Measurements from ENCODE around the gene NEMP2.
A peak's percentile ranks its signal among the peaks of the same experiment; 100 is the strongest.
"Not testable (repeated sequence)": the region's sequence is repeated elsewhere in the genome, so short reads cannot be mapped to it uniquely, and the experiment has no call there.

Gene NEMP2

GRCh38 chr2:190488516-190489233, 45.8 kb downstream of the NEMP2 start:
- DNase-seq = no peak

GRCh38 chr2:190486037-190486623, 48.4 kb downstream of the NEMP2 start:
- DNase-seq = no peak

- DNase-seq = no peak
Measured at GRCh38 chr2:190482451-190482850, 52.1 kb downstream of the NEMP2 start.

- DNase-seq = no peak
Measured at GRCh38 chr2:190481339-190481738, 53.2 kb downstream of the NEMP2 start.

GRCh38 chr2:190478572-190479195, 55.8 kb downstream of the NEMP2 start:
- DNase-seq = no peak

- DNase-seq = peak in 2 of 3 experiments; percentile 56 to 77
Measured at GRCh38 chr2:190477661-190478454, 56.7 kb downstream of the NEMP2 start.

- DNase-seq = peak in 1 of 3 experiments; percentile 72
Measured at GRCh38 chr2:190470256-190470826, 64.2 kb downstream of the NEMP2 start.

- peak; percentile 68 to 96 (median 85) for DNase-seq
Measured at GRCh38 chr2:190469771-190470170, 64.8 kb downstream of the NEMP2 start.

GRCh38 chr2:190468814-190469569, 65.5 kb downstream of the NEMP2 start:
- peak; percentile 79 to 96 (median 93) for DNase-seq

- DNase-seq = not testable (repeated sequence)
Measured at GRCh38 chr2:190468354-190468753, 66.2 kb downstream of the NEMP2 start.

GRCh38 chr2:190467575-190468083, 66.9 kb downstream of the NEMP2 start:
- peak in 2 of 3 experiments; percentile 10 to 42 for DNase-seq

GRCh38 chr2:190466819-190467446, 67.6 kb downstream of the NEMP2 start:
- peak in 2 of 3 experiments; percentile 4 to 44 for DNase-seq

GRCh38 chr2:190465060-190465459, 69.5 kb downstream of the NEMP2 start:
- no peak for DNase-seq

GRCh38 chr2:190462611-190463010, 71.9 kb downstream of the NEMP2 start:
- DNase-seq = no peak

- no peak for DNase-seq
Measured at GRCh38 chr2:190462181-190462580, 72.3 kb downstream of the NEMP2 start.

- DNase-seq = no peak
Measured at GRCh38 chr2:190460487-190460886, 74.0 kb downstream of the NEMP2 start.

GRCh38 chr2:190459881-190460280, 74.6 kb downstream of the NEMP2 start:
- DNase-seq = no peak

GRCh38 chr2:190458352-190459107, 76.0 kb downstream of the NEMP2 start:
- no peak for DNase-seq

- DNase-seq = no peak
Measured at GRCh38 chr2:190457256-190457655, 77.3 kb downstream of the NEMP2 start.

GRCh38 chr2:190456833-190457232, 77.7 kb downstream of the NEMP2 start:
- DNase-seq = no peak

All from NCI-H1417 (cell line).